ENCODE data around the gene SOD2.
A peak's percentile ranks its signal among the peaks of the same experiment; 100 is the strongest.
"Not testable (repeated sequence)": the region's sequence is repeated elsewhere in the genome, so short reads cannot be mapped to it uniquely, and the experiment has no call there.

The SOD2 gene

GRCh38 chr6:159727717-159728445, 34.8 kb upstream of the SOD2 start:
- DNase-seq (ENCODE audit: low read depth in 1 of 2, low spot score in 1 of 2) = peak in 1 of 2 experiments; percentile 39
- TF ChIP-seq GABPA (IDR thresholded peaks at IDR 0.05; ENCODE audit: low read depth) (no peak), SPI1 (IDR thresholded peaks at IDR 0.05; ENCODE audit: borderline replicate concordance, low read depth) (no peak), POLR2AphosphoS5 (IDR thresholded peaks at IDR 0.05; ENCODE audit: low read depth) (no peak), REST (IDR thresholded peaks at IDR 0.05; ENCODE audit: insufficient replicate concordance, low read depth) (no peak)
- TF ChIP-seq, protein P1, sequence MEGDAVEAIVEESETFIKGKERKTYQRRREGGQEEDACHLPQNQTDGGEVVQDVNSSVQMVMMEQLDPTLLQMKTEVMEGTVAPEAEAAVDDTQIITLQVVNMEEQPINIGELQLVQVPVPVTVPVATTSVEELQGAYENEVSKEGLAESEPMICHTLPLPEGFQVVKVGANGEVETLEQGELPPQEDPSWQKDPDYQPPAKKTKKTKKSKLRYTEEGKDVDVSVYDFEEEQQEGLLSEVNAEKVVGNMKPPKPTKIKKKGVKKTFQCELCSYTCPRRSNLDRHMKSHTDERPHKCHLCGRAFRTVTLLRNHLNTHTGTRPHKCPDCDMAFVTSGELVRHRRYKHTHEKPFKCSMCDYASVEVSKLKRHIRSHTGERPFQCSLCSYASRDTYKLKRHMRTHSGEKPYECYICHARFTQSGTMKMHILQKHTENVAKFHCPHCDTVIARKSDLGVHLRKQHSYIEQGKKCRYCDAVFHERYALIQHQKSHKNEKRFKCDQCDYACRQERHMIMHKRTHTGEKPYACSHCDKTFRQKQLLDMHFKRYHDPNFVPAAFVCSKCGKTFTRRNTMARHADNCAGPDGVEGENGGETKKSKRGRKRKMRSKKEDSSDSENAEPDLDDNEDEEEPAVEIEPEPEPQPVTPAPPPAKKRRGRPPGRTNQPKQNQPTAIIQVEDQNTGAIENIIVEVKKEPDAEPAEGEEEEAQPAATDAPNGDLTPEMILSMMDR (IDR thresholded peaks at IDR 0.05; ENCODE audit: insufficient read depth, low read length) = no peak
- H3K27me3 ChIP-seq (ENCODE audit: insufficient read depth, poor library complexity, severe bottlenecking) = no peaks in the 10 kb centered on the region
- H3K4me3 ChIP-seq (replicated peaks; ENCODE audit: insufficient read depth, low read length) = peak overlapping the region; percentile 77
- H3K27ac ChIP-seq (replicated peaks) = peak overlapping the region; percentile 92

GRCh38 chr6:159726918-159727716, 34.1 kb upstream of the SOD2 start, which contains the start of gene WTAP:
TSS of gene WTAP (plus strand) at chr6:159727506. CDS start at chr6:159736266, 8,760 bp downstream.
- TF ChIP-seq SPI1 (IDR thresholded peaks at IDR 0.05; ENCODE audit: borderline replicate concordance, low read depth) = peak; percentile 29; the same call in 1 of the 2 replicates
- TF ChIP-seq, protein P1 (IDR thresholded peaks at IDR 0.05; ENCODE audit: insufficient read depth, low read length) = no peak
- no peak for TF ChIP-seq REST (IDR thresholded peaks at IDR 0.05; ENCODE audit: insufficient replicate concordance, low read depth)
- TF ChIP-seq POLR2AphosphoS5 (IDR thresholded peaks at IDR 0.05; ENCODE audit: low read depth) = peak; percentile 96
- DNase-seq (ENCODE audit: low read depth in 1 of 2, low spot score in 1 of 2) = peak; percentile 96 to 97

DNA sequence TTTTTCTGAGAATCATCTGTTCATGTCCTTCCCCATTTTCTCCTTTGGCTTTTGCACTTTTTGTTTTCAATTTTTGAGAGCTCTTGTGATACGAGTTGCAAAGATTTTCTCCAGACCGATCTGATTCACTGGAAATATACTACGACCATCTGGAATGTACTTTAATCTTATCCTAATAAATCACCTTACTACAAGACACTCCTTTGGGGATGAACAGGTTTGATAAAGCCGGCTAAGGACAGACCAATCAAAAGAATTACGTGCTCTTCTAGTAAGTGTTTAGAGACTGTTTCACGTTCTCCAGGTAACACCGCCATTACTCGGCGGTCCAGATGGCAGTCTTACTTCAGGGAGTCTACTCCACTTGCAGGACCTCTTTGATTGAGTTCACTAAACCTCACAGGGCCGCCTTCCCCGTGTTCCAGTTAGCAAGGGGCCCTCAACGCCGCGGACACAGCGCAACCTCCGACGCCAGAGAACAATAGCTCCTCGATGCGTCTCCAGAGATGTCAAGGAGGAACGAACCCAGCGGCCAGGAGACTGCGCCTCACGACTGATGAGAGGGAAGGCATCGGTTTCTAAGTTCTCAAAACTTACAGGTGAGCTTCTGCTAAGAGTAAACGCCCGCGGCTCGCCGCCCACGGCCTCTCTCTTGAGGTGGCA, 33.3 kb upstream of the SOD2 start:
- Histone ChIP-seq H3K27me3 (ENCODE audit: insufficient read depth, poor library complexity, severe bottlenecking) (no peaks in the 10 kb centered on the region), H3K27ac (replicated peaks) (peak overlapping the region; percentile 100), H3K4me3 (replicated peaks; ENCODE audit: insufficient read depth, low read length) (peak overlapping the region; percentile 59)
- TF ChIP-seq, protein P1 (IDR thresholded peaks at IDR 0.05; ENCODE audit: insufficient read depth, low read length) = no peak
- TF ChIP-seq SPI1 (IDR thresholded peaks at IDR 0.05; ENCODE audit: borderline replicate concordance, low read depth) = no peak
- peak; percentile 59 for TF ChIP-seq REST (IDR thresholded peaks at IDR 0.05; ENCODE audit: insufficient replicate concordance, low read depth)
- no peak for TF ChIP-seq POLR2AphosphoS5 (IDR thresholded peaks at IDR 0.05; ENCODE audit: low read depth)
- no peak; the same call in 1 of the 2 replicates for TF ChIP-seq GABPA (IDR thresholded peaks at IDR 0.05; ENCODE audit: low read depth)
- DNase-seq (ENCODE audit: low read depth in 1 of 2, low spot score in 1 of 2) = no peak

More at GRCh38 chr6:159726918-159727716, 34.1 kb upstream of the SOD2 start, which contains the start of gene WTAP:
- Histone ChIP-seq H3K4me3 (replicated peaks; ENCODE audit: insufficient read depth, low read length) (peak within 1 kb of the TSS; percentile 77), H3K27me3 (ENCODE audit: insufficient read depth, poor library complexity, severe bottlenecking) (no peaks in the 10 kb centered on the region), H3K27ac (replicated peaks) (peak within 1 kb of the TSS; percentile 100)

- not testable (repeated sequence) for DNase-seq (ENCODE audit: low read depth in 1 of 2, low spot score in 1 of 2); H3K27me3 ChIP-seq (ENCODE audit: insufficient read depth, poor library complexity, severe bottlenecking); H3K4me3 ChIP-seq (replicated peaks; ENCODE audit: insufficient read depth, low read length); H3K27ac ChIP-seq (replicated peaks)
Observed at GRCh38 chr6:159725208-159725607, 32.2 kb upstream of the SOD2 start.
